Prostate gland (tissue), 2 donors: ENCODE measurements around the gene NR2C2AP.

ENCODE experiments used
- CTCF ChIP-seq, 4 experiments: fragments of 200-600 bp in 2 of 4; fragments of 450-650 bp in 2 of 4; sonication (generic) in 2 of 4; IDR thresholded peaks; 1 replicate in 3 of 4; 2 replicates in 1 of 4; pipeline ENCODE4 v1.5.1; 2016 to 2019; ENCODE audit warnings: antibody characterized with exemption in 4 of 4, mild to moderate bottlenecking in 2 of 4, moderate library complexity in 2 of 4
- POLR2A ChIP-seq: fragments of 450-650 bp; IDR thresholded peaks from one replicate; pipeline ENCODE4 v1.6.1; 2016; ENCODE audit warnings: antibody characterized with exemption, mild to moderate bottlenecking
- POLR2AphosphoS5 ChIP-seq: sonication (generic); formaldehyde crosslinking; IDR thresholded peaks from one replicate; pipeline ENCODE4 v1.6.1; 2017; ENCODE audit warnings: antibody characterized with exemption

- TF ChIP-seq CTCF (IDR thresholded peaks at IDR 0.05) (no peak), POLR2A (no peak), POLR2AphosphoS5 (no peak)
Measured at GRCh38 chr19:19202707-19203011, 555 bp downstream of the NR2C2AP start.
